Stromal cell of bone marrow (primary cell): ENCODE measurements around the gene GNAI2.
"Not testable (repeated sequence)": the region's sequence is repeated elsewhere in the genome, so short reads cannot be mapped to it uniquely, and the experiment has no call there.

Experiments
- DNase-seq: peaks from one replicate; pipeline ENCODE4 v3.0.0-alpha.2; 2012; ENCODE audit warnings: low read depth

GNAI2 gene

DNA sequence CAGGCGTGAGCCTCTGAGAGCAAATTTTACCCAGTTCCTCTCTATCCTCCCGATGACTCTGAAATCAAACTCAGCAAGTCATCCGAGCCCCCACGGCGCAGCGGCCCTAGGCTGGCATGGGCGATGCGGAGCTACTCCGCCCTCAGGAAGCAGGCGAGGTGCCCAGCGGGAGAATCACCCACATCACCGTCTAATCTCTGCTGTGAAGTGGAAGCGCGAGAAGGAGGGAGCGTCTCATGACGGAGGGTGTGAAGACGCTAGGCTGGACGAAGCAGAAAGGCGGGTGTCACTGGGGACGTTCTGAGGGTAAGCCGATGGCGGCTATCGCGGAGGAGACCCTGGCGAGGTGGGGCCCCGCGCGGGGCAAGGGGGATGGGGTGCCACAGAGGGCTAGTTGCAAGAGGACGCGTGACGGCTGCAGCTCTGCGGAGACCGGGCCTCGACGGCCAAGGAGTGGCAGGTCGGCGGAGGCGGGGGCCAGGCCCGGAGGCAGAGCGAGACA, 9.1 kb upstream of the GNAI2 start:
- DNase-seq: no peak

DNA sequence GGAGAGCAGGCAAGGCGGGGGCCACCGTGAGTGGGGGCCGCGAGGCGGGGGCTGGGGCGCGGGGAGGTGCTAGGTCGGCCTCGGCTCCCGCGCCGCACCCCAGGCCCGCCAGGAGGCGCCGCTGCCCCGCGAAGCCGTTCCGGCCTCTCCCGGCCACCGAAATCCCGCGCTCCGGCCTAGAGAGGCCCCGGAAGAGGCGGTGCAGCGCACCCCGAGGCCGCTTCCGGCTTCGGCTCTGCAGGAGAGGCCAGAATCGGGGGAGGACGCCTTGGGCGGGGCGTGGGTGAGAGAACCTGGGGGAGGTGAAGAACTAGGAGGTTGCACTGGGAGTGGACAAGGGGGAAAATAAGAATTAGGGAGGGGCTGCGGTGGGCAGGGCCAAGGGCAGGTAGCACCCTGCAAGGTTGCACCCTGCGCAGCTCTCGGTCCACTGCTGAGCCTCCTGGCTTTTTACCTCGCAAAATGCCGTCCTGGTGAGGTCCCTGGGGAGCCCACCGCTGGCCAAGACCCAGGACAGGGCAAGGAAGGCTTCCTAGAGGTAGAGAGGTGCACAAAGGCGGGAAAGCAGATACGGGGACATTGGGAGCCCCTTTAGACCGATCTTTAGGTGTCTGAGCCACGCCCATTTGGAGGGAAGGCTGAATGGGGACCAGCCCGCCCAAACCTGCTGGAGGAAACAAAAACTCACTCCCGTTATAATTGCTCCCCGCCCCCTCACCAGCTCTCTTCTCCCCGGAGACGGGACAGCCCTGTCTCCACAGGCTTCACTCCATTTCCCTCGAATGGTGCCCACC, 8.4 kb upstream of the GNAI2 start:
- DNase-seq: peak; percentile 80

DNA sequence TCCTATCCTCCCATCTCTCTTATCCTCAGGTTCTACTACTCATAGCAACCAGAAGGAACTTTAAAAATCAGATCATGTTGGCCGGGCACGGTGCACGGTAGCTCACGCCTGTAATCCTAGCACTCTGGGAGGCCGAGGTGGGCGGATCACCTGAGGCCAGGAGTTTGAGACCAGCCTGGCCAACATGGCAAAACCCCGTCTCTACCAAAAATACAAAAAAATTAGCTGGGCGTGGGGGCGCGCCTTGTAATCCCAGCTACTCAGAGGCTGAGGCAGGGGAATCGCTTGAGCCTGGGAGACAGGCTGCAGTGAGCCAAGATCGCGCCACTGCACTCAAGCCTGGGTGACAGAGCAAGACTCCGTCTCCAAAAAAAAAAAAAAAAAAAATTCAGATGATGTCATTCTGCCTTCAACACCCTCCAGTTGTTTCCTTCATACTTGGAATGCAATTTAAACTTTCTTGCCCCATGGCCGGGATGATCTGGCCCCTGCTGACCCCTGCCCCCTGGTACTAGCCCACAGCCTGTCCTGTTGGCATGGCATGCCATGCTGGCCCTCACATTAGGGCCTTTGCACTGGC, 7.7 kb upstream of the GNAI2 start:
- not testable (repeated sequence) for DNase-seq

DNA sequence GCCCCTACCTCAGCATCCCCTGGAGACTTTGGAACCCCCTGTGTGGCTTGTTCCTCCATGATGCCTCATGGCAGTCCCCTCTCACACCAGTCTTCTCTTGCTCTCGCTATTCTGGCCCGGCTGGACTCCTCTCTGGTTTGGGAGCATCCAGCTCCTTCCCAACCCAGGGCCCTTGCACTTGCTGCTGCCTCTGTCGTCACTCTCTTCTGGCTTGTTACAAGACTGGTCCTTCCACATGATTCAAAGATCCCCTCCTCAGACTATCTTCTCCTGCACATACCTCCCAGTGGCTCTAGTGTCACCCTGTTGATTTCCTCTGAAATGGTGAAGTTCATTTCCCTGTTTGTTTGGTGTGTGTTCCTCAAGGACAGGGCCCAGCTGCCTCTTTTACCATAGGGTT, 6.5 kb upstream of the GNAI2 start:
- no peak for DNase-seq

DNA sequence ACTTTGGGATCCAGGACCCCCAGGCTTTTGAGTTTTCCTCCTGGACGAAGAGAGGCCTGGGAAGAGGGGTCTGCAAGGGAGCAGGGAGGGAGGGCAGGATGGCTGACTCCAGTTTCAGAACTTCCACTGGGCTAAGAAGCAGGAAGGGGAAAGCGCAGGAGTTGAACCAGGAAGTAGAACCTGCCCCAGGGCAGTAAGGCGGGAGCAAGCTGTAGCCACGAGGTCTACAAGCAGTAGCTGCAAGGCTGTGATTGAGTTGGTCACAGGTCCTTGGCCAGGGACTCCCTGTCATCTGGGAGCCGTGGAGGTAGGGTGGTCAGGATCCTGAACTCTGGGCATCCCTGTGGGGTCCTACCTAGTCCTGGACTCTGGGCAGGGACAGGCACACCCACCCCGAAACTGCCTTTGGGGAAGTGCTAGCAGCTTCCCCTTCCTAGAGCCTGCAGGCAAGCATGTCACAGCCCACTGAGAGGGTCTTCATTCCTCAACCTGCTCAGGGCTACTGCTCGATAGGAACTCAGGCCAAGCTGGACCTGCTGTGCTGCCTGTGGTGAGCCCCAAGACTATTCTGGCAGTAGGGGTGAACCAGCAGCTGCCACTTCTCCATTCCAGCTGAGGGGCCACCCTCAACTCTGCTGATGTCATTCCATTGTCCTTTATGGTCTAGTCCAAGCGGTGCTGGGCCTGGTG, 5.8 kb upstream of the GNAI2 start:
- DNase-seq: no peak

DNA sequence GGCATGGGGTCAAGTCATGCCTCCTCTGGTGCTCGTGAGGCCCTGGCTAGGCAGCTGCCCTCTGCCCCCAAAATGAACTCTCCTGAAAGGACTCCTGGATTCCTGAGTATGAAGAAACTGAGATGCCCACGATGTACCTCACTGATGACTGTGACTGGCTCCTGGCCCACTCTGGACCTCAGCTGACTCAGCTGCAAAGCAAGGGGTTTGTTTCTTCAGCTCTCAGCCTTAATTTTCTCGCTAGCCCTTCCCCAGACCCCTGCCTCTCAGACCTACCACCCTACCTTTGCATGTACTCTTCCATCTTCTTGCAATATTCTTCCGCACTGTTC, 5.2 kb upstream of the GNAI2 start:
- no peak for DNase-seq

DNA sequence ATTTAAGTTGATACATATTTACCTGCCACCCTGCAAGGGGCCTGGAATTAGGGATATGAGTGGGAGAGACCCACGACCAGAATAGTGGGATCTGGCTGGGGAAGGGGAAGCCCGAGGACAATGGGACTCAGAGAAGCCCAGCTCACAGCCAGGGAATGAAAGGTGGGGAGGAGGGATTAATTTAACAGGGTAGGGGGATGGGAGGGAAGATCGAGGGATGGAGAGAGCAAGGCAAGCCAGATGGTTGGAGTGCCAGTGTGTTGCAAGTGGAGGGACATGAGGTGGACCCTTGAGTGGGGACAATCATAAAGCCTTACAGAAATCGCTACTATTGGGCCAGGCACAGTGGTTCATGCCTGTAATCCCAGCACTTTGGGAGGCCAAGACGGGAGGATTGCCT, 4.4 kb upstream of the GNAI2 start:
- DNase-seq: no peak

DNA sequence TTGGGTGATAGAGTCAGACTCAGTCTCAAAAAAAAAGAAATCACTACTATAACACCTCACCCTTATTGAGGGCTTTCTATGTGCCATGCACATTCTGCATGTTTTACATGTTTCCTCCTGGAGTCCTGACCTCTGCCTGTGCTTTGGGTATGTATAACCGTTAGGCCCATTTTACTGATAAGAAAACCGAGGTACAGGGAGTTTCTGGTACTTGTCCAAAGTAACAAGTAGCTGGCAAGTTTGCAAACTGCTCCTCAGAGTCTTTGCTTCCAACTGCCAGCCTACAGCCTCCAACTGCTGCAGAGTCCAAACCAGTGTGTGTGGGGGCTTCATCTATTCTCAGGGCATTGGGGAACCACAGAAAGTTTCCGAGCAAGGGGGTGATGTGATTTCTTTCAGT, 3.7 kb upstream of the GNAI2 start:
- DNase-seq: no peak

DNA sequence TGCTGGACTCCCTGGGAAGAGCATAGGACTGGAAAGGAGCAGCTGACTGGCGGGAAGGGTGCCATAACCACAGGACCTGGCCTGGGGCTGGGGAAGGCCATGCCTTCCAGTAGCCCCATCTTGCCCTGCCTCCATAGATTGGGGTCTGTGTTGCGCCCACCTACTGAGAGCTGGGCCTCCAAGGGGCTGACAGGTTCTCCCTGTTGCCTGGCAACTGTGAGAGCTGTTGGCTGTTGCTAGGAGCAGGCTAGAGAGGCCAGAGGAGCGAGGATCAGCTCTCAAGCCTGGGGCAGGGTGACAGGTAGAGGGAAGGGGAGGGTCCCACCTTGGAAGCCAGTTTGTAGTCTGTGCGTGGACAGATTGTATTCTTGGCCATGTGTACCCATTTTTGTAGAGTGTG, 2.8 kb upstream of the GNAI2 start:
- DNase-seq: no peak

DNA sequence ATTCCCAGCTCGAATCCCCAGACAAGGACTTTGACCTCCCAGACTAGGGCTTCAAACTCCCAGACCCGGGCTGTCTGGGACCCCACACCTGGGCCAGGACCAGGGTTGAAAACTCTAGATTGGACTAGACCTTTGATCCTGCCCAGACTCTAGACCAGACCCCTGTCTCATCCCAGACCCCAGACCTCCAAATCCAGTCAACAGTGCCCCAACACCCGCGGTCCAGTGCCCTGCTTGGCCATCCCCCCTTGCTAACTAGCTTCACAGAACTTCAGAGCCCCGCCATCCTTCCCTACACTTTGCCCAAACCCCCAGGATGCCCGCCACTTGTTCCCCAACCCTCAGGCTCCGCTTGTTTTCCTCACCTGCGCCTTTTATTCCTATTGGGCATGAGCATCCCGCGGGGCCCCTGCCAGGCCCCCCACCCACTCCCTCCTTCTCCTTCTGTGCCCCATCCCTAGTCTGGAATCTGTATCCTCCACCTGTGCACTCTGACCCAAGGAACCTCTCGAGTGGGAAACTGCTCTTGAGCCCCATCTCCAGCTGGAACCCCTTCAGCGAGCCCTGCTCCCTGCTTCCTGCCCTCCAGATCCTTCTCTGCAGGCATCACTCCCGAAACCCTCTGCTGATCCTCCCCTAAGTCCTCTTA, 604 bp downstream of the GNAI2 start:
- no peak for DNase-seq

DNA sequence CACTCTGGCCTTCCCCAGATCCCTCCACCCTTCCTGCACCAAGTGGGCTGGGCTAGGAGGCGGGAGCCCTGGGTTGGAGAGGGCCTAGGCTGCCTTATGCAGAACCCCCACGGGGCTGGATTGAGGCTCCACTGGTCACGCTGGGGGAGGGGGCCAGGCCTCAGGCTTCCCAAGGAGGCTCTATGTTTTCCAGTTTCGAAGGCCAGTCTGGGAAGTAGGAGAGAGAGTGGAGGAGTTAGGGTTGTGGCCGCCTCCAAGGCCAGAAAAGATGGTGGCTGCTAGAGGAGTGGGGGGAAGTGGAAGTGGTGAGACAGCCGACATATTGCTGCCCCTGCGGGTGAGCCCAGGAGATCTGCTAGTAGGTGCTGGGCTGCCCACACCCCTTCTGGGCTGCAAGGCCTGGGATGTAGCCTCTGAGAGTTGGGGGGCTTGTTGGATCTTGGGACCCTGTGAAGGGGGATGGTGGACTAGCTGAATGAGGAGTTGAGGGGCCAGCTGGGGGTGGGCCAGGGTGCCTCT, 1.2 kb downstream of the GNAI2 start:
- no peak for DNase-seq

DNA sequence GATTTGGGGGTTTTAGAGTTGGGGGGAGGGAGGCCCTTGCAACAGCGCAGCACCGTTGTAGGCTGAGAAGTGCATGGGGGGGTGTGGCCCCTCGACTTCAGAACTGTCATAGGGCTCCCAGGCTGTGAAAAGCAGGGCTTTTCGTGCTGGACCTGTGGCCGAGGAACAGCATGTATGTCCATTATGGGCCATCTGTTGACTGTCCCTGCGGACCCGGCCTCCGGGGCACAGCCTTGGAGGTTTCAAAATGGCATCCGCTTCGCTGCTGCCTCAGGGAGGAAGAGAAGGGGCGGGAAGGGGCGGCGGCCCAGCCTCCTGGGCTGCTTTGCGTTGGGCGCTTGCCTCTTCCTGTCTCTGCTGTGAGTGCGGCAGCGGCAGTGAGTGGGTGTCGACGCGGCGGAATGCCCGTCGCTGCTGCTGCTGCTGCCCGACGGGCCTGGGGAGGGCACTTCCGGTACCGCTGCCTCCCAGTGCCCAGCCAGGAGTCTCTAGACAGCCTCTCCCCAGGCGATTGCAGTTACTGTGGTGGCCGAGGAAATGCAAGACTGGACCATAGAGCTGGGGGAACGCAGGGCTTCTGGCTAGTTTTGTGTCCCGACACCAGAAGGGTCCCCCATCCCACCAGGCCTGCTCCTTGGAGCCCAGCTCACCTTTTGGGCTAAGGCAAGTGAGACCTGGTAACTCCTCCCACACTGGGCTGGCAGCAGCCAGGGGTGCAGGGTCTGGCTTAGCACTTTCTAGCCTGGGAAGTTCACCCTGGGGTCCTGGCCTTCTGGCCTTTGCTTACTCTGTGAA, 1.9 kb downstream of the GNAI2 start:
- peak; percentile 71 for DNase-seq

DNA sequence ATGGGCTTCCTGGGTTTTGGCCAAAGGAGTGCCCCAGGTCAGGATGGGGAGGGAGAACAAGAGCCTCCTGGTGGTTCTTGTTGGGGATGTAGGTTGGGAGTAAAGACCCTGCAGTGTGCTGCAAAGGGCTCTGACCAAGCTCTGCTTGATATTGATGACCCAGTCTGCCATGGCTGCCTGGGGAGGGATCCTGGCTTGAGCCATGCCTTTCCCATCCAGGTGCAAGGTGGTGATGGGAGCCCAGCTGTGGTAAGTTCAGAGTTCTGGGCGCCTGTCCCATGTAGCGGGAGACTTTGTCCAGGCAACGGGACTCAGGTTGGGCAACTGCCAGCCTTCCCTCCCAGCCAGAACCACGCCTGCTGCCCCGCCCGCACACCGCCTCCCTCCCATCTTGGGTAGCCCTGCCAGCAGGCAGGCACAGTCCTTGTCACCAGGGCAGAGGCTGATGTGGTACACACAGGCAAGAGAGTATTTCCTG, 2.6 kb downstream of the GNAI2 start:
- DNase-seq: no peak

DNA sequence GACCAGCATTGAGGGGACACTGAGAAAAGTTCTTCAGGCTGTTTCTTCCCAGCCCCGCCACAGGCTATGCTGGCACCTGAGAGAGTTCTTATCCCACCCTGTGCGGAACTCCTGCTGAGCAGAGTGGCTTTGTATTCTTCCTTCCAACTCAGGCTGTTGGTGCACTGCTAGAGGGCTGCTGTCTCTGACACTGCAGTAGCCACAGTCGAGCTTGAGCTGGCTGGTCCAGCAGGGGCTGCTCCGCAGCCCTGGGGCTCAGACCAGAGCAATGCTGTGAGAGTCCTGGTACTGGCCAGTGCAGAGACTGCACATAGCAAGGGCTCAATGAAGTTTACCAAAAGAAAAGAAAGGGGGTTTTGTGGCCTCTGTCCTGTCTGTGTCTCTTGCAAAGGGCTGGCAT, 3.6 kb downstream of the GNAI2 start:
- DNase-seq: no peak

DNA sequence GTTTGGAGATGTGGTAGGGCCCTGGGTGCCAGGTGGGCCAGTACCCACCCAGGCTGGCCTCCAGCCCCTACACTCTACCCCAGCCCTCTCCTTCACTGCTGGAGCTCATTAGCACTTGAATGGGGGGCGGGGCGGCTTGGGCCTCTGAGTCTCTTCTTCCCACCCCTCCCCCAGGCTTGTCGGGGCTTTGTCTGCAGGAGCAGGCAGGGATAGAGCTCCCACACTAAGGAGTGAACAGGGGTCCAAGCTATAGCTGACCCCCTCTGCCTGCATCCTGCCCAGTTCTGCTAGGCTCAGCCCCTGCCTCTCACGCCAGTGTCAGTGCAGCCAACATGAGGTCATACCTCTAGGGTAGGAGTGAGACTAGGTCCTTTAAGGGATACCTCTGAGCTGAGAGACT, 5.2 kb downstream of the GNAI2 start:
- DNase-seq: no peak

DNA sequence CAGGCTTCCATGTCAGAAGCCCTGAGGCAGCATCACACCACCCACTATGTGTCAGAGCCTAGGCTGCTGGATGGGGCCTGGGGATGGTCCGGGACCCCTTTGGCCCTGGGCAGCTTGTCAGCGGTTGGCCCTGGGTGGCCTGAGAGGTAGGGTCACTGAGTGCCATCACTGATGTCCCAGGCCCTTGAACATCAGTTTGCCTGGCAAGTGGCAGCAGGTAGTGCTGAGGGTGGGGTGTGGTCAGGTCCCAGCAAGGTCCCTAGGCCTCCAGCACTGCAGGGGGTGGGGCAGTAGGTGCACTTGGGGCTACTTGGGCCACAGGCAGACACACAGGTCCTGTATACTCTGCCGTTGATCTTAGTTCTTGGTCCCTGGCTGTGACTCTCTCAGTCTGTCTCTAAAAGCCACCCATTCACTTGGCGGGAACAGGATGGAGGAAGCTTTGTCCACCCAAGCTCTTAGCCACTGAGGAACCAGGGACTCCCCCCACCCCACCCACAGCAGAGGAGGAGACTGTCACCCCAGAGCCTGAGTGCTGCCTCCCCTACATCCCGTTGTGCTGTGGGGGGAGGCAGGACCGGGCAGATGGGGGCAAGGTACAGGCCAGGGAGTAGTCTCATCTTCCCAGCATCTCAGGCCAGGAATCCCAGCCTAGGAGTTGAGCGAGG, 5.8 kb downstream of the GNAI2 start:
- no peak for DNase-seq

DNA sequence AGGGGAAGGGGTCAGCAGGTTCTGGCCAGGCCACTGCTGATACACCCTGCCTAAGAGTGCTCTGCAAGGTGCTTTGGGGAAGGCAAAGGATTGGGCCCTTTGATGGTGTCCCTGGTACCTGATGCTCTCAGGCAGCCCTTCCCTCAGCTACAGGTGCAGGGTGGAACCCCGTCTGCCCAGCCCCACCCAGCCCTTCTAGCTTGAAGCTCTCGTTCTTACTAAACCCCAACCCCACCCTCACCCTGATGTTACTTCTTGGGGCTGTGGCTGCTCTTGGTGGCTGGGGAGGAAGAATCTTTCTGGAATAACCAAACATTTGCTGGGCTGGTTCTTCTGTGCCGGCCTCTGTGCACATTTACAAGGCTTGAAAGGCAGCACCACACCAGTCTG, 6.4 kb downstream of the GNAI2 start:
- DNase-seq: no peak

DNA sequence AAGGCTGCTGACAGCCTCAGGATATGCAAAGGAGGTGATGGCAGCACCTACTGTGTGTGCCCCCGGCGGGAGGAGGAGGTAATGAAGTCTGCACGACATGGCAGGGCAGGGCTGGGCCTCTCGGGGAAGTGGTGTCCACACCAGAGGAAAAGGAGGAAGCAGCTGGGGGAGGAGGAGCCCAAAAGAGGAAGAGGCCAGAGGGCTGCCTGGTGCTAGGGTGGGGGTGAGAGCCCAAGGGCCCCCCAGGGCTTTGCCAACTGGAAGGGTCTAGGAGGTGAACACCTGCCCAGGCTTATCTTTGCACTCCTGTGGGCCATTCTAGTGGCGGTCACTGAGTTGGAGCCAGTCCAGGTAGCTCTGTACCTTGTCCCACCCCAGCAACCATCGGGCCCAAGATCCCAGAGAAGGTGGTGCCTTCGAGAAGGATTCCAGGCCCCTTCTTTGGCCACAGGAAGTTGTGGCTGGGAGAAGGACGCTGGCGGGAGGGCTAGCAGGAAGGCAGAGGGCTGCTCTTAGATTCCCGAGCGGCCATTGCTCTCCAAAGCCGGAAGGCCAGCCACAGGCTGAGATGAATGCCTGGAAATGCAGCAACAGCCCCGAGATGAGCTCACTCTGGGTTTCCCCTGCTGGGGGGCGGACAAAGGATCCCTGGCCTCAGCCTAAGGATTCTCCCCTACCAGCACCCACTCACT, 7.0 kb downstream of the GNAI2 start:
- no peak for DNase-seq

DNA sequence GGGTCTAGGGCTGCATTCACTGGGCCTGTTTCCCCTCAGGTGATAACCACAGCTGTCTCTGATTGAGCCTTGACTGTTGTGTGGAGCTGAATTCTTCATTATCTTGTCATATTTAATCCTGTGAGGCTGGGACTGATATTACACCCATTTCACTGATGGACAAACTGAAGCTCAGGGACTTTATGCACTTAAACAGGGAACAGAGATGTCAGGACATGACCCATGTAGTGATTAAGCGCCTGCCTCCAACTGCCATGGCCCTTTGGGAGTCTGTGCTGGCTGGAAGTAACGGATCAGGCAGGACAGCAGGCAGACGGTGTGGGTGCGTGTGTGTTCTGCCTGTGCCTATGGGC, 7.5 kb downstream of the GNAI2 start:
- no peak for DNase-seq

DNA sequence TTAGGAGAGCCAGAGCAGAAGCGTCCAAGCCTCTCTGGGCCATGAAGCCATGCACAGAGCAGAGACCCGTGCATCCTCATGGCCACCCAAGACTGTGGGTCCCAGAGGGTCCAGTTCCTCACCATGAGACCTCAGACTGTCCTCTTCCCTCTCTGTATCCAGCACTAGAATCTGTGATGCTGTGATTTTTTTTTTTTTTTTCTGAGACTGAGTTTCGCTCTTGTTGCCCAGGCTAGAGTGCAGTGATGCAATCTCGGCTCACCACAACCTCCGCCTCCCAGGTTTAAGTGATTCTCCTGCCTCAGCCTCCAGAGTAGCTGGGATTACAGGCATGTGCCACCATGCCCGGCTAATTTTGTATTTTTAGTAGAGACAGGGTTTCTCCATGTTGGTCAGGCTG, 8.8 kb downstream of the GNAI2 start:
- not testable (repeated sequence) for DNase-seq
